PC-9 (cell line): ENCODE measurements around the gene NALCN.

ENCODE experiments used
- CTCF ChIP-seq: fragments of 200-600 bp; sonication (generic); conservative IDR thresholded peaks from 2 replicates; pipeline ENCODE4 v1.6.1; 2017; ENCODE audit warnings: mixed run types, antibody characterized with exemption, mild to moderate bottlenecking, moderate library complexity
- EZH2 ChIP-seq: fragments of 200-600 bp; sonication (generic); IDR thresholded peaks from 2 replicates; pipeline ENCODE4 v1.8.0; 2017; ENCODE audit warnings: antibody characterized with exemption, low read depth

- TF ChIP-seq EZH2: no peak
- TF ChIP-seq CTCF: no peak
Observed at GRCh38 chr13:101339202-101339601, 77.1 kb downstream of the NALCN start.
